ENCODE data around the gene SPSB2.

- TF ChIP-seq EZH2 (IDR thresholded peaks at IDR 0.05; ENCODE audit: borderline replicate concordance, low read length) (no peak), CTCF (conservative IDR thresholded peaks at IDR 0.05 in 1 of 2, IDR thresholded peaks at IDR 0.05 in 1 of 2; ENCODE audit: extremely low read depth in 1 of 2, insufficient read depth in 1 of 2, low read depth in 1 of 2, low read length in 2 of 2) (no peak)
Measured at GRCh38 chr12:6867413-6868210, 5.5 kb downstream of the SPSB2 start, which contains the start of gene TPI1.
